Activated CD4-positive, alpha-beta T cell treated with anti-CD3 and anti-CD28 coated beads, Interleukin-2, amount 10 ng/mL, durations not matched to agents 7 days and 5 days (primary cell): ENCODE results near the gene UPK3A. TPM values are rescaled to one million over a fixed set of nuclear protein-coding genes. Genes with fewer than 3 reads are reported as not detected.

Experiments used
- total RNA-seq, 2 experiments: library from RNA; stranded (reverse); gene quantifications; one replicate each; pipeline ENCODE4 v1.2.3, GENCODE V29; 2021

UPK3A gene
- total RNA-seq, 2 experiments from 2014 or later = not detected

Other genes starting within 250 kb of the UPK3A start
- 100 to 1,000 TPM; 180 to 183 TPM for gene NUP50, start 121.0 kb upstream of the UPK3A start, total RNA-seq
- 10 to 100 TPM; 13.3 to 17.8 TPM for gene KIAA0930, start 44.1 kb upstream of the UPK3A start, total RNA-seq
- gene FAM118A, start 25.0 kb downstream of the UPK3A start, total RNA-seq = 10 to 100 TPM; 35.6 to 37.0 TPM
- gene SMC1B, start 128.7 kb downstream of the UPK3A start, total RNA-seq = under 1 TPM; 0.58 to 0.64 TPM
- gene RIBC2, start 128.7 kb downstream of the UPK3A start, total RNA-seq = 1 to 10 TPM; 4.8 to 7.0 TPM
- gene FBLN1, start 217.9 kb downstream of the UPK3A start, total RNA-seq = not detected